ENCODE data around the gene MAGI1. TPM values are rescaled to one million over a fixed set of nuclear protein-coding genes. Genes with fewer than 3 reads are reported as not detected.

MAGI1 gene
- total and polyA plus RNA-seq, 7 donors = 10.2 to 54.0 (median 29.8) TPM

DNA sequence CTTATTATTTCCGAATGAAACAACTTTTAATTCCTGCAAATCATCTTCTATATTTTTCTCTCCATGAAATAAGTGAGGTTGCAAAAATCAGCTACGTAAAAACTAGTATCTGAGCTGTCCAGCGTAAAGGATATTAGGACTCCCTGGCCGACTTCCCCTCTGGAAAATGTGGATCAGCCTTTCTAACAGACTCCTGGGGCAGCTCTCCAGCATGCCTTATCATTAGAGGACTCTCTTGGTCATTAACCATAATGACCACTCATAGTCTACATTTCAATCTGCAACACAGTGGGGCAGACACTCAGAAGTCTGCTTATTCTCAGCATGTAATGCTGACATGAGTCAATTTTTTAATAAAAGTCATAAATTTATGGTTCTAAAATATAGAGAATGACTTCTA lies 130.1 kb downstream of the MAGI1 start:
- intact Hi-C loops (cut with DNase I) = no loop called here
- no peak overlapping the region for H3K4me3 ChIP-seq

DNA sequence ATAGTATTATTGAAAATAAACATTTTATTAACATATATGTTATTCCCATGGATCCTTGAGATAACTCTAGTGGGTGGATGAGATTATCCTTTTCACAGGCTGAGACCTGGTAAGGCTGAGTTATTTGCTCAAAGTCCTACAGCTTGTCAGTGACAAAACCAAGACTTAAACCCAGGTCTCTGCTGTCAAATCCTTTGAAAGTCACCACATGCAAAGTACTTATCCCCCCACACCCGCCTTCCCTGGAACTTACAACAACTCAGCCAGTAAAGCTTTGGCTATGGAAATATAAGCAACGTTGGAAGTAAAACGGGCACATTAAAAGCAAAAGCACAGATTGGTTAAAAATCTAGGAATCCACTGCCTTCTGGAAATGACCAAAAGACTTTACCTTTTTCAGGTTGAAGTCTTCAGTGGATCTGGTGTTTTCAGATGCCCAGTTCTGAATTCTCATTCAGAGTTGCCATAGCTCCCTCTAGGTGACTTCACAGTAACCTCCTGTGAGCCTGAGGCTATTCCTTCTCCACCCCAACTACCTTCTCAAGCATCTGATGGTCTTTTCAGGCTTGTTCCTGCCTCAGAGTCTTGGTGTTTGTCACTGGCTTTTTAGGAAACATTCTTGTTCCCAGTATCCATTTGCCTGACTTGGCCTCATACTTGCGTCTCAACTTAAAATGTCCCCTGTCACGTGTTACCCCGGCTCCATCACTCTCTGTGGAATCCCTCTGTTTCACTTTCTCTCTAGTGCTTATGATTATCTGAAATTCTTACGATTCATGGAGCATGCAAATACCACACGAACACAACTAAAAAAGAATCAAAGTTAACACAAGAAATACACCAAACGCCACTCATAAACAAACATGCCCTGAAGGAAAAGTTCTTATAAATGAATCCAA lies 131.2 kb downstream of the MAGI1 start:
- no peak for DNase-seq
- 90 to 92% methylated on average over 9 of the region's 9 CpGs for WGBS, 2 donors
- Histone ChIP-seq H3K27ac (no peak overlapping the region), H3K4me3 (no peak overlapping the region), H3K36me3 (no peaks in the 10 kb centered on the region), H3K4me1 (peaks cover 0 to 3% (median 2%) of the 10 kb centered on the region in 4 donors), H3K9me3 (no peaks in the 10 kb centered on the region), H3K27me3 (no peaks in the 10 kb centered on the region)
- intact Hi-C loops (cut with DNase I) = no loop called here
- no peak for TF ChIP-seq POLR2A (IDR thresholded peaks at IDR 0.05)
- no peak for TF ChIP-seq POLR2AphosphoS5 (IDR thresholded peaks at IDR 0.05)
- TF ChIP-seq, protein P1, sequence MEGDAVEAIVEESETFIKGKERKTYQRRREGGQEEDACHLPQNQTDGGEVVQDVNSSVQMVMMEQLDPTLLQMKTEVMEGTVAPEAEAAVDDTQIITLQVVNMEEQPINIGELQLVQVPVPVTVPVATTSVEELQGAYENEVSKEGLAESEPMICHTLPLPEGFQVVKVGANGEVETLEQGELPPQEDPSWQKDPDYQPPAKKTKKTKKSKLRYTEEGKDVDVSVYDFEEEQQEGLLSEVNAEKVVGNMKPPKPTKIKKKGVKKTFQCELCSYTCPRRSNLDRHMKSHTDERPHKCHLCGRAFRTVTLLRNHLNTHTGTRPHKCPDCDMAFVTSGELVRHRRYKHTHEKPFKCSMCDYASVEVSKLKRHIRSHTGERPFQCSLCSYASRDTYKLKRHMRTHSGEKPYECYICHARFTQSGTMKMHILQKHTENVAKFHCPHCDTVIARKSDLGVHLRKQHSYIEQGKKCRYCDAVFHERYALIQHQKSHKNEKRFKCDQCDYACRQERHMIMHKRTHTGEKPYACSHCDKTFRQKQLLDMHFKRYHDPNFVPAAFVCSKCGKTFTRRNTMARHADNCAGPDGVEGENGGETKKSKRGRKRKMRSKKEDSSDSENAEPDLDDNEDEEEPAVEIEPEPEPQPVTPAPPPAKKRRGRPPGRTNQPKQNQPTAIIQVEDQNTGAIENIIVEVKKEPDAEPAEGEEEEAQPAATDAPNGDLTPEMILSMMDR (IDR thresholded peaks at IDR 0.05) = no peak
- TF ChIP-seq EP300 (IDR thresholded peaks at IDR 0.05) = no peak

More for the DNA sequence above, 130.1 kb downstream of the MAGI1 start:
- H3K27me3 ChIP-seq = no peaks in the 10 kb centered on the region
- TF ChIP-seq POLR2AphosphoS5 (IDR thresholded peaks at IDR 0.05) (no peak), POLR2A (IDR thresholded peaks at IDR 0.05) (no peak)
- TF ChIP-seq, protein P1 (IDR thresholded peaks at IDR 0.05) = no peak
- no peaks in the 10 kb centered on the region for H3K36me3 ChIP-seq
- DNase-seq = no peak
- no peak overlapping the region for H3K27ac ChIP-seq
- H3K9me3 ChIP-seq = no peaks in the 10 kb centered on the region
- 94 to 96% methylated on average over 4 of the region's 4 CpGs for WGBS, 2 donors
- no peaks in the 10 kb centered on the region for H3K4me1 ChIP-seq

DNA sequence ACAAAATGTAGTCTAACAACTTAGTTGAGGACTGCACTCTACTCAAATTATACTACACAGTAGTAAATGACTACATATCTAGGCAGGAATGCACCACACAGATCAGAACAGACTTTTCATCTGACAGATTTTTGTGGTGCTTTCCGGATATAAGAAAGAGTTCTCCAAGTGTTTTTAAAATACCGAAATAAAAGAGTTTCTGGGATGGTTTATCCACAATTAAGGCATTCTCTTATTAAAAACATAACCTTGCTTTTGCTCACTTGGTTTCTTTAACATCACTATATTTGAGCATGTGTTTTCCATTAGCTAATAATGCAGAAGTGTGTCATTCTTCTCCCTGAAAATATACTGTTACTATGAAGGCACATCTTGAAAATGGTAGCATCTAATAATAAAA lies 132.9 kb downstream of the MAGI1 start:
- H3K4me1 ChIP-seq = peaks cover 0 to 19% (median 17%) of the 10 kb centered on the region in 4 donors
- H3K36me3 ChIP-seq = no peaks in the 10 kb centered on the region
- H3K4me3 ChIP-seq = no peak overlapping the region
- TF ChIP-seq, protein P1 (IDR thresholded peaks at IDR 0.05) = no peak
- no peak for TF ChIP-seq EP300 (IDR thresholded peaks at IDR 0.05)
- WGBS, 2 donors = 89 to 92% methylated on average over 2 of the region's 2 CpGs
- no peak overlapping the region for H3K27ac ChIP-seq
- no peaks in the 10 kb centered on the region for H3K9me3 ChIP-seq
- no peaks in the 10 kb centered on the region for H3K27me3 ChIP-seq
- DNase-seq = no peak
- intact Hi-C loops (cut with DNase I) = no loop called here

DNA sequence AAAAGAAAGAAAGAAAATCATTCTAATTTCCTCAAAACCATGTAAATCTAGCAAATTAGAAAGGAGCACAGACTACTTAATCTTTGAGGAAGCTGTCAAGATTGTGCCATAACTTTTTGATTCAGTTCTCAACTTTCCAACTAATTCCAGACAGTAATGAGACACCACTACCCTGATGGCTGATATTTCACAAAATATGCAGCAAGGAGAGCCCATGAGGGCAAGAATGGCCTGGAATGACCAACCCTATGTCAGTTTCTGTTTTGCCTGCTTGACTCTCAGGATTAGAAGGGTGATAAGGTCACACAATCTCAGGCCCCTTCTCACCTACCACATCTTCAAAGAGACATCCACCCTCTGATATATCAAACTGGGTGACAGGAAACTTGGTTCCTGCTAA lies 134.7 kb downstream of the MAGI1 start:
- Histone ChIP-seq H3K36me3 (no peaks in the 10 kb centered on the region), H3K9me3 (no peaks in the 10 kb centered on the region), H3K27ac (no peak overlapping the region), H3K4me3 (no peak overlapping the region), H3K27me3 (no peaks in the 10 kb centered on the region), H3K4me1 (peaks cover 0 to 24% (median 19%) of the 10 kb centered on the region in 4 donors)
- no peak for DNase-seq
- TF ChIP-seq EP300 (IDR thresholded peaks at IDR 0.05) (no peak), POLR2A (IDR thresholded peaks at IDR 0.05) (no peak), POLR2AphosphoS5 (IDR thresholded peaks at IDR 0.05) (no peak)
- TF ChIP-seq, protein P1 (IDR thresholded peaks at IDR 0.05) = no peak
- intact Hi-C loops (cut with DNase I) = no loop called here
